SIG-M5 treated with dmso at 0.1 percent for 504 hours (cell line): ENCODE results near the gene PRKAG2.
"Not testable (repeated sequence)": the region's sequence is repeated elsewhere in the genome, so short reads cannot be mapped to it uniquely, and the experiment has no call there.

Experiments used
- DNase-seq: peaks from one replicate; lab custom pipeline; 2025; ENCODE audit not compliant: unreplicated experiment; lab: John Stamatoyannopoulos, UW

PRKAG2 gene

GRCh38 chr7:151852486-151853396 is 24.2 kb downstream of the PRKAG2 start:
- no peak for DNase-seq

GRCh38 chr7:151851782-151852181 is 25.1 kb downstream of the PRKAG2 start:
- no peak for DNase-seq

- peak; percentile 79 for DNase-seq
Observed at GRCh38 chr7:151851145-151851751, 25.7 kb downstream of the PRKAG2 start.

- no peak for DNase-seq
Observed at GRCh38 chr7:151850491-151851124, 26.3 kb downstream of the PRKAG2 start.

- DNase-seq: no peak
Observed at GRCh38 chr7:151849879-151850260, 27.0 kb downstream of the PRKAG2 start.

- DNase-seq: no peak
Observed at GRCh38 chr7:151849008-151849878, 27.7 kb downstream of the PRKAG2 start.

GRCh38 chr7:151847681-151848081 is 29.2 kb downstream of the PRKAG2 start:
- DNase-seq: no peak

- no peak for DNase-seq
Observed at GRCh38 chr7:151847136-151847535, 29.8 kb downstream of the PRKAG2 start.

GRCh38 chr7:151845412-151846205 is 31.3 kb downstream of the PRKAG2 start:
- DNase-seq: no peak

GRCh38 chr7:151844825-151845200 is 32.1 kb downstream of the PRKAG2 start:
- DNase-seq: no peak

GRCh38 chr7:151844071-151844824 is 32.7 kb downstream of the PRKAG2 start:
- peak; percentile 25 for DNase-seq

- DNase-seq: no peak
Observed at GRCh38 chr7:151843181-151843580, 33.7 kb downstream of the PRKAG2 start.

- DNase-seq: not testable (repeated sequence)
Observed at GRCh38 chr7:151841395-151842051, 35.4 kb downstream of the PRKAG2 start.

- no peak for DNase-seq
Observed at GRCh38 chr7:151840088-151840910, 36.6 kb downstream of the PRKAG2 start.

GRCh38 chr7:151839451-151839921 is 37.4 kb downstream of the PRKAG2 start:
- DNase-seq: no peak

GRCh38 chr7:151838861-151839381 is 38.0 kb downstream of the PRKAG2 start:
- peak; percentile 88 for DNase-seq

GRCh38 chr7:151838072-151838471 is 38.8 kb downstream of the PRKAG2 start:
- peak; percentile 9 for DNase-seq
